ENCODE data around the gene PLPP4. TPM values are rescaled to one million over a fixed set of nuclear protein-coding genes. Genes with fewer than 3 reads are reported as not detected.
A peak's percentile ranks its signal among the peaks of the same experiment; 100 is the strongest.

PLPP4 gene
- total RNA-seq, 1 donor from 2014 or later, result 5.3 TPM

- Histone ChIP-seq H3K36me3 (ENCODE audit: control insufficient read depth, insufficient read depth, low read length) (peaks cover 2% of the 10 kb centered on the region), H3K27me3 (ENCODE audit: control insufficient read depth, insufficient read depth, low read length) (no peaks in the 10 kb centered on the region), H3K4me3 (ENCODE audit: low read depth, low read length) (no peak overlapping the region)
- TF ChIP-seq CTCF (IDR thresholded peaks at IDR 0.05; ENCODE audit: insufficient read depth, low read length, poor library complexity, severe bottlenecking), result no peak
- DNase-seq (ENCODE audit: low read depth), result no peak
These were observed 127.8 kb downstream of the PLPP4 start for GRCh38 chr10:120584786-120585185.

- peaks cover 2% of the 10 kb centered on the region for H3K36me3 ChIP-seq (ENCODE audit: control insufficient read depth, insufficient read depth, low read length)
- no peak for TF ChIP-seq CTCF (IDR thresholded peaks at IDR 0.05; ENCODE audit: insufficient read depth, low read length, poor library complexity, severe bottlenecking)
- no peaks in the 10 kb centered on the region for H3K27me3 ChIP-seq (ENCODE audit: control insufficient read depth, insufficient read depth, low read length)
- peak; percentile 87 for DNase-seq (ENCODE audit: low read depth)
- no peak overlapping the region for H3K4me3 ChIP-seq (ENCODE audit: low read depth, low read length)
These were observed 129.4 kb downstream of the PLPP4 start for GRCh38 chr10:120586471-120586872.

GRCh38 chr10:120587061-120587460 is 130.0 kb downstream of the PLPP4 start:
- H3K27me3 ChIP-seq (ENCODE audit: control insufficient read depth, insufficient read depth, low read length), result no peaks in the 10 kb centered on the region
- H3K36me3 ChIP-seq (ENCODE audit: control insufficient read depth, insufficient read depth, low read length), result peaks cover 2% of the 10 kb centered on the region

GRCh38 chr10:120588311-120588710 is 131.3 kb downstream of the PLPP4 start:
- Histone ChIP-seq H3K36me3 (ENCODE audit: control insufficient read depth, insufficient read depth, low read length) (peaks cover 2% of the 10 kb centered on the region), H3K27me3 (ENCODE audit: control insufficient read depth, insufficient read depth, low read length) (no peaks in the 10 kb centered on the region), H3K4me3 (ENCODE audit: low read depth, low read length) (no peak overlapping the region)
- no peak for DNase-seq (ENCODE audit: low read depth)
- TF ChIP-seq CTCF (IDR thresholded peaks at IDR 0.05; ENCODE audit: insufficient read depth, low read length, poor library complexity, severe bottlenecking), result no peak

More at GRCh38 chr10:120587061-120587460, 130.0 kb downstream of the PLPP4 start:
- no peak for TF ChIP-seq CTCF (IDR thresholded peaks at IDR 0.05; ENCODE audit: insufficient read depth, low read length, poor library complexity, severe bottlenecking)
- H3K4me3 ChIP-seq (ENCODE audit: low read depth, low read length), result no peak overlapping the region
- DNase-seq (ENCODE audit: low read depth), result no peak

- TF ChIP-seq CTCF (IDR thresholded peaks at IDR 0.05; ENCODE audit: insufficient read depth, low read length, poor library complexity, severe bottlenecking), result no peak
- no peak overlapping the region for H3K4me3 ChIP-seq (ENCODE audit: low read depth, low read length)
- DNase-seq (ENCODE audit: low read depth), result no peak
- peaks cover 2% of the 10 kb centered on the region for H3K36me3 ChIP-seq (ENCODE audit: control insufficient read depth, insufficient read depth, low read length)
- no peaks in the 10 kb centered on the region for H3K27me3 ChIP-seq (ENCODE audit: control insufficient read depth, insufficient read depth, low read length)
These were observed 136.7 kb downstream of the PLPP4 start for GRCh38 chr10:120593693-120594092.

GRCh38 chr10:120597902-120598301 is 140.9 kb downstream of the PLPP4 start:
- no peak for DNase-seq (ENCODE audit: low read depth)
- TF ChIP-seq CTCF (IDR thresholded peaks at IDR 0.05; ENCODE audit: insufficient read depth, low read length, poor library complexity, severe bottlenecking), result no peak
- Histone ChIP-seq H3K4me3 (ENCODE audit: low read depth, low read length) (no peak overlapping the region), H3K27me3 (ENCODE audit: control insufficient read depth, insufficient read depth, low read length) (no peaks in the 10 kb centered on the region), H3K36me3 (ENCODE audit: control insufficient read depth, insufficient read depth, low read length) (no peaks in the 10 kb centered on the region)

All from kidney epithelial cell (primary cell).